ACC112 (cell line): ENCODE data around the gene OR1G1.
"Not testable (repeated sequence)": the region's sequence is repeated elsewhere in the genome, so short reads cannot be mapped to it uniquely, and the experiment has no call there.

Source experiments
- H2AFZ ChIP-seq: fragments of 200-600 bp; sonication (generic); one replicate; pipeline ENCODE4 v1.6.0; 2017; ENCODE audit warnings: antibody characterized with exemption, low read length; ENCODE audit not compliant: unreplicated experiment
- H3K27ac ChIP-seq: fragments of 200-600 bp; sonication (generic); 2 replicates; pipeline ENCODE4 v1.5.1; 2014; ENCODE audit warnings: low read depth, mild to moderate bottlenecking, antibody characterized with exemption, low read length, moderate library complexity
- H3K27me3 ChIP-seq: fragments of 200-600 bp; sonication (generic); 2 replicates; pipeline ENCODE4 v1.6.1; 2014; ENCODE audit warnings: mild to moderate bottlenecking, antibody characterized with exemption, low read length, moderate library complexity, mixed read lengths; ENCODE audit not compliant: insufficient read depth
- H3K36me3 ChIP-seq: fragments of 200-600 bp; sonication (generic); 2 replicates; pipeline ENCODE4 v1.6.1; 2016; ENCODE audit warnings: mild to moderate bottlenecking, antibody characterized with exemption, low read length, moderate library complexity, mixed read lengths; ENCODE audit not compliant: insufficient read depth
- H3K4me1 ChIP-seq: fragments of 200-600 bp; sonication (generic); one replicate; pipeline ENCODE4 v1.6.1; 2016; ENCODE audit warnings: low read length, mixed read lengths; ENCODE audit not compliant: insufficient read depth, unreplicated experiment, control insufficient read depth
- H3K4me3 ChIP-seq: fragments of 200-600 bp; sonication (generic); 2 replicates; pipeline ENCODE4 v1.5.1; 2014; ENCODE audit warnings: mild to moderate bottlenecking, low read depth, low read length
- H3K79me2 ChIP-seq: fragments of 200-600 bp; sonication (generic); one replicate; pipeline ENCODE4 v1.6.0; 2016; ENCODE audit warnings: low read length; ENCODE audit not compliant: control insufficient read depth, unreplicated experiment, insufficient read depth

OR1G1 gene

DNA sequence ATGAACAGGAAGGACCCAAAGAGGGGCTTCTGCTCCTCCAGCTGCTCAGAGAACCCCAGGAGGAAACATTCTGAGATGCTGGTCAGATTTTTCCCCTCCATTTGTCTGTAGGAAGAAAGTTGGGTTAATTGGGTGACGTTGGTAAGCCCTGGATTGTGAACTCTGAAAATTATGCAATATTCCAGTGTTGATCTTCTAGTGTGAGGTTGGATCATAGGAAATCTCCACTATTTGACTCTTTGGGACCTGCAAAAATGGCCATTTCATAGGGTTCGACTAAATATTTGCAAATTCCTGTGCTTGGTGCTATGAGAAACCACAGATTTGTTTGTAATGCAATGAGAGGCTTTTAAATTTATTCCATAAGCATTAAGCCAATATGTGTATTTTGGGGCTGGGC, at the start of gene OR1G1:
OR1G1 (minus strand) TSS at position 101 of the 400 bp plus-strand sequence; CDS start at position 101, 0 bp downstream.
- Histone ChIP-seq H3K79me2 (no peaks in the 10 kb centered on the region), H2AFZ (no peak within 1 kb of the TSS), H3K4me1 (no peaks in the 10 kb centered on the region), H3K36me3 (no peaks in the 10 kb centered on the region), H3K27me3 (peaks cover 43% of the 10 kb centered on the region), H3K27ac (no peak within 1 kb of the TSS), H3K4me3 (no peak within 1 kb of the TSS)

DNA sequence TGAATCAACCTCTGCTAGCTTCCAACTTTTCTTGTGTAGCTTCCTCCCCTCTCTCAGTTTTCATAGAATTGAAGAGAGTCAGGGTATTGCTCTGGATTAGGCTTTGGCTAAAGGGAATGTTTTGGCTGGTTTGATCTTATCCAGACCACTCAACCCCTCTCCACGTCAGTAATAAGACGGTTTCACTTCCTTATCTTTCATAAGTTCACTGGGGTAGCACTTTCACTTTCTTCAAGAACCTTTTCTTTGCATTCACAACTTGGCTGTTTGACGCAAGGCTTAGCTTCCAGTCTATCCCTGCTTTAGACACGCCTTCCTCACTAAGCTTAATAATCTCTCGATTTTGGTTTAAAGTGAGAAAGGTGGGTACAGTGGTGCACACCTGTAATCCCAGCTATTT, 40.2 kb upstream of the OR1G1 start:
- H3K79me2 ChIP-seq, result no peaks in the 10 kb centered on the region
- no peak overlapping the region for H3K27ac ChIP-seq
- no peak overlapping the region for H3K4me3 ChIP-seq
- no peaks in the 10 kb centered on the region for H3K4me1 ChIP-seq
- H2AFZ ChIP-seq, result no peak overlapping the region
- H3K36me3 ChIP-seq, result no peaks in the 10 kb centered on the region
- peaks cover 8% of the 10 kb centered on the region; the same call in 1 of the 2 replicates for H3K27me3 ChIP-seq

DNA sequence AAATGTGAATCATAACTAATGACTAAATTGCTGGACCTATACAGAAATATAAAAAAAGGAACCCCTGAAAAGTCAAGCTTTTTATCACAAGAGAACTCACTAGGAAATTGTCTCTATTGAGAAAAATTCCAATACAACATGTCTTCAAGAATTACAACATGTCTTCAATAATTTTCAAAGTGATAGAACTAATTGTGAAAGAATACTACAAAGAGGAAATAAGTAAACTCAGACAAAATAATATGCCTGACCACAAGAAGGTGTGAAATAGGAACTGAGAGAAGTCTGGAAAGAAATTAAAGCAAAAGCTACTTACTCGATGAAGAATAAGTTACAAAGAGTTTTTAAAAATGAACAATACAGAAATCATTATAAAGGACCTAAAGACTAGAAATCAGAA, 29.9 kb upstream of the OR1G1 start:
- Histone ChIP-seq H3K27ac (no peak overlapping the region), H3K36me3 (no peaks in the 10 kb centered on the region), H3K27me3 (peaks cover 13% of the 10 kb centered on the region), H3K4me1 (no peaks in the 10 kb centered on the region), H3K4me3 (no peak overlapping the region), H3K79me2 (no peaks in the 10 kb centered on the region), H2AFZ (no peak overlapping the region)

DNA sequence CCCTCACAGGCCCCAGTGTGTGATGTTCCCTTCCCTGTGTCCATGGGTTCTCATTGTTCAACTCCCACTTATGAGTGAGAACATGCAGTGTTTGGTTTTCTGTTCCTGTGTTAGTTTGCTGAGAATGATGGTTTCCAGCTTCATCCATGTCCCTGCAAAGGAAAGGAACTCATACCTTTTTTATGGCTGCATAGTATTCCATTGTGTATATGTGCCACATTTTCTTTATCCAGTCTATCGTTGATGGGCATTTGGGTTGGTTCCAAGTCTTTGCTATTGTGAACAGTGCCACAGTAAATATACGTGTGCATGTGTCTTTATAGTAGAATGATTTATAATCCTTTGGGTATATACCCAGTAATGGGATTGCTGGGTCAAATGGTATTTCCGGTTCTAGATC, 10.1 kb upstream of the OR1G1 start:
- H3K79me2 ChIP-seq, result not testable (repeated sequence)

DNA sequence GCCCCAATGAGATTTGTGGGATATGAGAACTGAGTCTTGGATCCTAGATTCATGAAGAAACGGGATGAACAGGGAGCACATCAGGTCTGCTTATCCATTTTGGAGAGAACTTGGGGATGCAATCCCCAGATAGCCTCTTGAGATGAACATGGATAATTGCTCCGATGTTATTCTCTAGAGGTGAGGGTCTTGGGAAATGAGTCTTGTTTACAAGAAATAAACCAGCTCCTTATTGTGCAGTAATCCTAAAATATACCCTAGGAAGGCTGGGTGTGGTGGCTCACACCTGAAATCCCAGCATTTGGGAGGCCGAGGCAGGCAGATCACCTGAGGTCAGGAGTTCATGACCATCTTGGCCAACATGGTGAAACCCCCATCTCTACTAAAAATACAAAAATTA, 23.0 kb downstream of the OR1G1 start, which contains the start of gene OR1D2:
OR1D2 (minus strand) TSS at position 101 of the 400 bp plus-strand sequence. CDS start 11,426 bp downstream, outside the sequence.
- Histone ChIP-seq H3K79me2 (no peaks in the 10 kb centered on the region), H3K4me1 (no peaks in the 10 kb centered on the region), H2AFZ (no peak within 1 kb of the TSS), H3K36me3 (no peaks in the 10 kb centered on the region), H3K4me3 (no peak within 1 kb of the TSS), H3K27ac (no peak within 1 kb of the TSS), H3K27me3 (peaks cover 25% of the 10 kb centered on the region)

More for the DNA sequence above, 10.1 kb upstream of the OR1G1 start:
- not testable (repeated sequence) for H3K27me3 ChIP-seq, H3K36me3 ChIP-seq, H2AFZ ChIP-seq, H3K4me3 ChIP-seq, H3K27ac ChIP-seq, H3K4me1 ChIP-seq
